ENCODE results near the gene TMEM221.

- TF ChIP-seq CTCF (IDR thresholded peaks at IDR 0.05), result no peak
- no peak for TF ChIP-seq POLR2A (IDR thresholded peaks at IDR 0.05)
- TF ChIP-seq POLR2AphosphoS5 (IDR thresholded peaks at IDR 0.05), result no peak
Measured at GRCh38 chr19:17469092-17469480, 20.6 kb upstream of the TMEM221 start.

All from suprapubic skin (tissue), 4 donors.